CD8-positive, alpha-beta memory T cell (primary cell): ENCODE measurements around the gene SLC9A4. TPM values are rescaled to one million over a fixed set of nuclear protein-coding genes. Genes with fewer than 3 reads are reported as not detected.

Source experiments
- CTCF ChIA-PET: fragments of 350-600 bp; sonication (Branson Sonifier 250); formaldehyde crosslinking; loops from one replicate; lab custom pipeline; 2021; ENCODE audit warnings: antibody characterized with exemption; lab: Charles Lee
- POLR2A ChIA-PET: fragments of 350-600 bp; sonication (Branson Sonifier 250); formaldehyde crosslinking; loops from one replicate; lab custom pipeline; 2021; ENCODE audit warnings: antibody characterized with exemption; lab: Charles Lee
- DNase-seq, 5 donors: peaks; one replicate each; pipeline versions ENCODE4 v3.0.0 to v3.0.0-alpha.2; 2020 to 2022; ENCODE audit warnings: mixed read lengths in 1 of 5
- H3K27ac ChIP-seq: one replicate; pipeline ENCODE4 v1.7.0; 2013; ENCODE audit warnings: low read depth, mild to moderate bottlenecking, low read length, moderate library complexity
- H3K27me3 ChIP-seq: 2 replicates; pipeline ENCODE4 v1.7.0; 2013; ENCODE audit warnings: low read length, mild to moderate bottlenecking; ENCODE audit not compliant: insufficient read depth, poor library complexity, severe bottlenecking
- H3K36me3 ChIP-seq: 2 replicates; pipeline ENCODE4 v1.7.0; 2013; ENCODE audit warnings: mild to moderate bottlenecking, low read length, moderate library complexity; ENCODE audit not compliant: insufficient read depth
- H3K4me1 ChIP-seq: 2 replicates; pipeline ENCODE4 v1.7.0; 2013; ENCODE audit warnings: mild to moderate bottlenecking, low read length, moderate library complexity; ENCODE audit not compliant: insufficient read depth
- H3K4me3 ChIP-seq: 2 replicates; pipeline ENCODE4 v1.7.0; 2013; ENCODE audit warnings: mild to moderate bottlenecking, low read length
- H3K9me3 ChIP-seq: 2 replicates; pipeline ENCODE4 v1.7.0; 2013; ENCODE audit warnings: mild to moderate bottlenecking, low read length
- H3K27ac Mint-ChIP-seq, 8 donors: one replicate each; pipeline ENCODE4 v1.8.0; 2020 to 2021; ENCODE audit warnings: mixed read lengths in 8 of 8, mild to moderate bottlenecking in 6 of 8, inconsistent platforms in 3 of 8, moderate library complexity in 3 of 8
- H3K27me3 Mint-ChIP-seq, 2 donors: one replicate each; pipeline ENCODE4 v1.8.0; 2020 to 2021; ENCODE audit warnings: mixed read lengths in 2 of 2, mild to moderate bottlenecking in 1 of 2, moderate library complexity in 1 of 2
- H3K36me3 Mint-ChIP-seq, 3 donors: one replicate each; pipeline ENCODE4 v1.8.0; 2020 to 2021; ENCODE audit warnings: mixed read lengths in 3 of 3, inconsistent platforms in 1 of 3, mild to moderate bottlenecking in 1 of 3
- H3K4me1 Mint-ChIP-seq, 3 donors: one replicate each; pipeline ENCODE4 v1.8.0; 2020 to 2021; ENCODE audit warnings: mixed read lengths in 3 of 3, inconsistent platforms in 1 of 3, mild to moderate bottlenecking in 1 of 3
- H3K4me3 Mint-ChIP-seq, 7 donors: one replicate each; pipeline ENCODE4 v1.8.0; 2020 to 2021; ENCODE audit warnings: mixed read lengths in 7 of 7, mild to moderate bottlenecking in 6 of 7, moderate library complexity in 4 of 7, inconsistent platforms in 2 of 7
- H3K9me3 Mint-ChIP-seq, 5 donors: one replicate each; pipeline ENCODE4 v1.8.0; 2020 to 2022; ENCODE audit warnings: mixed read lengths in 5 of 5, mild to moderate bottlenecking in 3 of 5, moderate library complexity in 2 of 5, inconsistent platforms in 1 of 5
- polyA plus RNA-seq: library from polyadenylated mRNA; unstranded; fragments of 300-500 nt; fragmentation: Illumina TruSeq; gene quantifications from one replicate; pipeline ENCODE4 v1.2.3, GENCODE V29; 2021
- total RNA-seq, 2 experiments: library from RNA; stranded (reverse); gene quantifications; one replicate each; pipeline ENCODE4 v1.2.3, GENCODE V29; 2021

The SLC9A4 gene
- total and polyA plus RNA-seq, 3 experiments from 2014 or later, result not detected

DNA sequence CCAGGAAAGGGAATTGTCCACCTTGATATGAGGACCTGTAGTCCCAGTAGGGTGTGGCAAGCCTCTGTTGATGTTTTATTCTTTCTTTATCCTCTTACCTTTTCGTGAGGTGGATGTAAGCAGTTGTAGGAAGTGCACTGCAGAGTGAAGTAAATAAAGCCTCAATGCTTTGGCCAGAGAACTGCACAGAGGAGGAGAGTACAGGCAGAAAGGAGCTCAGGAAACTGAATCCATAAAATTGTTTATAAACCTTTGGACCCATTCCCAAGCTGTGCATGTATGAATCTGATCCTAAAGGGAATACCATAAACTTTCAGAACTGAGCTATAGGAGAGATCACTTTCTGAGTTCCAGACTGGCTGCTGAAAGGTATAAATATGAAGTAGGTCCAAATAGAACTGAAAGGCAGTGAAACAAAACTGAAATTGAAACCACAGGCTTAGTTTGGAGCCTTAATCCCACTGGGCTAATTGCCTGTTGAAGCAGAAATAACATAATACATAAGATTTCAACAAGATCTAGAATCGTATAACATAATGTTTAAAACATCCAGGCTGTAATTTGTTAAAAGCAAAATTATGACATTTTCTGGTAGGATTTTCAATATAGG lies 17.9 kb upstream of the SLC9A4 start:
- H3K36me3 Mint-ChIP-seq, result peaks cover 0 to 10% (median 2%) of the 10 kb centered on the region in 3 donors
- no peaks in the 10 kb centered on the region for H3K9me3 ChIP-seq
- peaks cover 0 to 5% (median 3%) of the 10 kb centered on the region in 5 donors for H3K9me3 Mint-ChIP-seq
- POLR2A ChIA-PET, result no interaction called here
- no peaks in the 10 kb centered on the region for H3K4me1 ChIP-seq
- H3K4me1 Mint-ChIP-seq, result peaks cover 0 to 9% (median 6%) of the 10 kb centered on the region in 3 donors
- no peaks in the 10 kb centered on the region for H3K27me3 ChIP-seq
- H3K4me3 Mint-ChIP-seq, result no peak overlapping the region
- no peak overlapping the region for H3K27ac ChIP-seq
- H3K27ac Mint-ChIP-seq, result peak overlapping the region in 1 of 8 donors; percentile 50
- no peaks in the 10 kb centered on the region for H3K36me3 ChIP-seq
- H3K4me3 ChIP-seq, result no peak overlapping the region
- H3K27me3 Mint-ChIP-seq, result peaks cover 0 to 8% of the 10 kb centered on the region in 2 donors
- CTCF ChIA-PET, result interaction anchor here (1.0 to 3.3 kb wide), 2 partner anchors 13 to 215 kb away, joined by 4 to 13 read pairs; no protein-coding TSS in a partner anchor
- no peak for DNase-seq

DNA sequence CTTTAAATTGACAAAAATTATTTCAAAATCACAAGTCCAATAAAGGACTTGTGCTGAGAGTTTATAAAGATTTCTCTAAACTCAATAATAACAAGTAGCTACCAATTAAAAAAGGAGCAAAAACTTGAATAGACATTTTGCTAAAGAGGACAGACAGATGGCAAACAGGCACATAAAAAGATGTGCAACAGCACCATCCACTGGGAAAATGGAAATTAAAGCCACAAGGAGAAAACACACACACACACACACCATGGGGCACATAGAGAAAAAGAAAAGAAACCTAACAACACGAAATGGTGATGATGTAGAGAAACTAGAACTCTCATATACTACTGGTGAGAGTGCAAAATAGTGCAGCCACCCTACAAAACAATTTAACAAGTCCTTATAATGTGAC lies 12.6 kb upstream of the SLC9A4 start:
- H3K9me3 Mint-ChIP-seq, result peaks cover 2 to 6% (median 5%) of the 10 kb centered on the region in 5 donors
- H3K36me3 Mint-ChIP-seq, result peaks cover 0 to 6% (median 0%) of the 10 kb centered on the region in 3 donors
- no peak overlapping the region for H3K27ac ChIP-seq
- CTCF ChIA-PET, result interaction anchor here (1.2 to 1.9 kb wide), 3 partner anchors 9 to 220 kb away, joined by 3 to 5 read pairs (median 4); partner anchors contain the start of gene SLC9A4
- H3K4me3 Mint-ChIP-seq, result no peak overlapping the region
- no peaks in the 10 kb centered on the region for H3K4me1 ChIP-seq
- no peak overlapping the region for H3K27ac Mint-ChIP-seq
- H3K4me3 ChIP-seq, result no peak overlapping the region
- H3K36me3 ChIP-seq, result no peaks in the 10 kb centered on the region
- no peaks in the 10 kb centered on the region for H3K27me3 ChIP-seq
- H3K27me3 Mint-ChIP-seq, result peaks cover 1 to 20% of the 10 kb centered on the region in 2 donors
- H3K9me3 ChIP-seq, result no peaks in the 10 kb centered on the region
- H3K4me1 Mint-ChIP-seq, result no peaks in the 10 kb centered on the region
- POLR2A ChIA-PET, result no interaction called here
- no peak for DNase-seq

DNA sequence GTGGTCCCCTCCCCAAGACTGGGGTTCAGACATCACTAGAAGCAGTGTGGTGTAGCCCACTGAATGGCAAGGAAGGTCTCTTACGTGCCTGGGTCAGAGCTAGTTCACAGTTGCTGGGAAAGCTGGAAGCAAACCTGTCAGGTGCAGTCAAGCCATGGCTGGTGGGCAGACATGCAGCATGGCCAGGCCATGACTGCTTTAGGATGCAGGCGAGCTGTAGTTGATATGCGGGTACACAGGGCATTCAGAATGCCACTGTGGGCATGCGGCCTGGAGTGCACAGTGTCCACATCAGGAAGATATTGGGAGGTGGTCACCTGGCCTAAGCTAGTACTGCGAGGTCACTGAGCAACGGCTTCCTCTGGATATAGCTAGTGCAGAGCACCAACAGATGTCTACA lies 11.8 kb upstream of the SLC9A4 start:
- POLR2A ChIA-PET, result no interaction called here
- Histone ChIP-seq H3K27ac (no peak overlapping the region), H3K27me3 (no peaks in the 10 kb centered on the region), H3K9me3 (no peaks in the 10 kb centered on the region), H3K4me1 (no peaks in the 10 kb centered on the region), H3K36me3 (no peaks in the 10 kb centered on the region), H3K4me3 (no peak overlapping the region)
- H3K4me1 Mint-ChIP-seq, result no peaks in the 10 kb centered on the region
- H3K27me3 Mint-ChIP-seq, result peaks cover 2 to 18% of the 10 kb centered on the region in 2 donors
- peaks cover 0 to 6% (median 0%) of the 10 kb centered on the region in 5 donors for H3K9me3 Mint-ChIP-seq
- H3K36me3 Mint-ChIP-seq, result no peaks in the 10 kb centered on the region
- no peak for DNase-seq
- CTCF ChIA-PET, result interaction anchor here (1.3 to 2.4 kb wide), 3 partner anchors 11 to 220 kb away, joined by 4 to 11 read pairs (median 4); partner anchors contain the start of gene SLC9A4
- H3K4me3 Mint-ChIP-seq, result no peak overlapping the region
- H3K27ac Mint-ChIP-seq, result no peak overlapping the region

DNA sequence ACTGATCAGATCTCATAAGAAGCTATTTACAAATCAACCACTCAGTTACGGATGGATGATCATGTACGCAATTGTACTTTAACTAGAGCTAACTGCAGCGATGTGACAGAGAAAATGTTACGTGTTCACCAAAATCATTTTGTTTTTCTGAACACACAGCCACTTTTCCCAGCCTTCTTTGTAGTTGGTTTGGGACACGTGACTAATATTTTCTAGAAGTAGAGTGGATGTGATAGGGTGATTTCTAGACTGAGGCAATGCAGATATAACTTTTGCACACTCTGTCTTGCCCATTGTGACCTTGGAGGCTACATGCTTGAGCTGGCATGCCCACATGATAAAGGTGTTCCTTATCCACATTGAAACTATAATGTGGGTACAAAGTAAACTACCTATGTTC lies 9.9 kb upstream of the SLC9A4 start:
- CTCF ChIA-PET, result interaction anchor here (1.0 to 2.4 kb wide), 2 partner anchors 10 to 20 kb away, joined by 3 to 11 read pairs; partner anchors contain the start of gene SLC9A4
- Histone ChIP-seq H3K4me3 (no peak overlapping the region), H3K9me3 (no peaks in the 10 kb centered on the region), H3K36me3 (no peaks in the 10 kb centered on the region), H3K27ac (no peak overlapping the region), H3K27me3 (no peaks in the 10 kb centered on the region), H3K4me1 (no peaks in the 10 kb centered on the region)
- DNase-seq, result no peak
- Mint-ChIP-seq H3K9me3 (peaks cover 0 to 6% (median 1%) of the 10 kb centered on the region in 5 donors), H3K27me3 (peaks cover 4 to 26% of the 10 kb centered on the region in 2 donors), H3K36me3 (peaks cover 0 to 7% (median 0%) of the 10 kb centered on the region in 3 donors), H3K4me3 (no peak overlapping the region), H3K27ac (no peak overlapping the region), H3K4me1 (no peaks in the 10 kb centered on the region)
- POLR2A ChIA-PET, result no interaction called here

DNA sequence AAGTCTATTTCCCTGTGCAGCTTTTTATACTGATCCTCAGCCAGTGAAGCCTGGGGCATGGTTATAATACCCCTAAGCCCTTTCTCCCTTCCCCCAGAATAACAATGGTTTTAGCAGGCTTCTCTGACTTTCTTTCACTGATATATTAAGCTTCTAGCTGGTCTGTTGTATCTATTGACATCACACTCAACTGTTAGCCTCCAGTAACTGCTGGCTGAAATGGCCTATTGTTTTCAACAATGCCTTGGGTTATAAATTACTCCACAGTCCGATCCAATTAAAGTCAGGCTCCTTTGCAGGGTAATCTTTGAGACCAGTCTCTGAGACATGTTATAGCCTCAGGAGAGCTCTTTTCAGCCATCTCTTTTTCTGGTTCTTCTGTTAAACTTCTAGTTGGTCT lies 2.9 kb upstream of the SLC9A4 start:
- ChIA-PET CTCF (interaction anchor here (1.2 kb wide), 1 partner anchor 168 kb away, joined by 3 read pairs; no protein-coding TSS in a partner anchor), POLR2A (no interaction called here)
- Histone ChIP-seq H3K27me3 (no peaks in the 10 kb centered on the region), H3K9me3 (no peaks in the 10 kb centered on the region), H3K36me3 (no peaks in the 10 kb centered on the region), H3K27ac (no peak overlapping the region), H3K4me3 (no peak overlapping the region), H3K4me1 (no peaks in the 10 kb centered on the region)
- Mint-ChIP-seq H3K9me3 (peaks cover 10 to 21% (median 16%) of the 10 kb centered on the region in 5 donors), H3K27me3 (peaks cover 12 to 48% of the 10 kb centered on the region in 2 donors), H3K4me1 (no peaks in the 10 kb centered on the region), H3K27ac (no peak overlapping the region), H3K4me3 (no peak overlapping the region), H3K36me3 (peaks cover 0 to 23% (median 2%) of the 10 kb centered on the region in 3 donors)
- DNase-seq, result no peak

DNA sequence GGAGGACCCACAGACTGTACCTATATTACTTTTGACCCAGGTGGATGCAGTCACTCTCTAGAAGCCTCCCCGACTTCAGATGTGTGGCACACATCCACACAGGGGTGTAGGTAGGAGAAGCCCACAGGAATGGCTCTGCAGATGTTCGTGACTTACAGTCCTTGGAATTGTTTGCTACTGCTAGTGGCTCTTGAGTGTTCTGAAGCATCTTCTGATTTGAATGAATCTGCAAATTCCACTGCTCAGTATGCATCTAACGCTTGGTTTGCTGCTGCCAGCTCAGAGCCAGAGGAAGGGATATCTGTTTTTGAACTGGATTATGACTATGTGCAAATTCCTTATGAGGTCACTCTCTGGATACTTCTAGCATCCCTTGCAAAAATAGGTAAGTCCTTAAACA lies 605 bp downstream of the SLC9A4 start:
- Histone ChIP-seq H3K36me3 (no peaks in the 10 kb centered on the region), H3K4me3 (no peak overlapping the region), H3K9me3 (no peaks in the 10 kb centered on the region), H3K4me1 (no peaks in the 10 kb centered on the region), H3K27ac (no peak overlapping the region), H3K27me3 (no peaks in the 10 kb centered on the region)
- Mint-ChIP-seq H3K27me3 (peaks cover 20 to 42% of the 10 kb centered on the region in 2 donors), H3K4me1 (no peaks in the 10 kb centered on the region), H3K9me3 (peaks cover 10 to 17% (median 15%) of the 10 kb centered on the region in 5 donors), H3K36me3 (peaks cover 0 to 14% (median 2%) of the 10 kb centered on the region in 3 donors), H3K4me3 (no peak overlapping the region), H3K27ac (no peak overlapping the region)
- CTCF ChIA-PET, result interaction anchor here (1.0 to 1.7 kb wide), 7 partner anchors 10 to 262 kb away, joined by 3 to 11 read pairs (median 4); no protein-coding TSS in a partner anchor
- POLR2A ChIA-PET, result no interaction called here
- no peak for DNase-seq

DNA sequence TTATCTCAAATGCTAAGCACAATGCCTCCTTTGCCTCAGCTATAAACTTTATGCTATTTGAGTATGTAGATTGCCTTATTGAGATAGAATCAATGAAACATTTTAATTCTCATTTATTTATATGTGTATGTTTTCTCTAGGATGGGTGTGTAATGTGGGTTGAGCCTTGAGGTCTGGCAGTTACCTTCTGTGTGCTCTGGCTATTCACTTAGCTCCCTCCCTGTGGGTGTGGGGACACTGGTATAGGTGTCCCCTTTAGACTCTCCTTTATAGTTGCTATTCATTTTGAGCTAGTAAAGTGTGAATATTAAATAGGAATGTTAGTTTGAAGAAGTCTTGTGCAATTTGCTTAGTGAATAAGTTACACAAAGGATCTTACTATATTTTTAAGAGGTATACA lies 1.8 kb downstream of the SLC9A4 start:
- H3K9me3 Mint-ChIP-seq, result peaks cover 5 to 10% (median 9%) of the 10 kb centered on the region in 5 donors
- CTCF ChIA-PET, result interaction anchor here (0.9 to 1.6 kb wide), 4 partner anchors 11 to 15 kb away, joined by 3 to 4 read pairs (median 3); no protein-coding TSS in a partner anchor
- Histone ChIP-seq H3K4me1 (no peaks in the 10 kb centered on the region), H3K27me3 (no peaks in the 10 kb centered on the region), H3K27ac (no peak overlapping the region), H3K4me3 (no peak overlapping the region), H3K9me3 (no peaks in the 10 kb centered on the region), H3K36me3 (no peaks in the 10 kb centered on the region)
- H3K4me3 Mint-ChIP-seq, result no peak overlapping the region
- peaks cover 0 to 8% (median 2%) of the 10 kb centered on the region in 3 donors for H3K36me3 Mint-ChIP-seq
- H3K27me3 Mint-ChIP-seq, result peaks cover 20 to 39% of the 10 kb centered on the region in 2 donors
- H3K4me1 Mint-ChIP-seq, result no peaks in the 10 kb centered on the region
- H3K27ac Mint-ChIP-seq, result no peak overlapping the region
- POLR2A ChIA-PET, result no interaction called here
- DNase-seq, result no peak
